Stimulated activated CD8-positive, alpha-beta memory T cell treated with anti-CD3 and anti-CD28 coated beads, Interleukin-7, amount 100 ng/mL, for 1 hour (primary cell): ENCODE measurements around the gene PRAMEF2.
"Not testable (repeated sequence)": the region's sequence is repeated elsewhere in the genome, so short reads cannot be mapped to it uniquely, and the experiment has no call there.

Source experiments
- DNase-seq, 2 donors: peaks; one replicate each; pipeline ENCODE4 v3.0.0-alpha.2; 2020; ENCODE audit warnings: low read depth in 2 of 2

The PRAMEF2 gene

GRCh38 chr1:12856786-12857185, at the start of gene PRAMEF2:
PRAMEF2 (plus strand) TSS chr1:12857086; CDS start chr1:12859010, 1,924 bp downstream.
- not testable (repeated sequence) for DNase-seq

- DNase-seq: no peak
Observed at GRCh38 chr1:12809933-12810332, 47.0 kb upstream of the PRAMEF2 start.

- DNase-seq: no peak
Observed at GRCh38 chr1:12810691-12811408, 46.0 kb upstream of the PRAMEF2 start.

GRCh38 chr1:12811409-12811784, 45.5 kb upstream of the PRAMEF2 start:
- DNase-seq: no peak

- not testable (repeated sequence) for DNase-seq
Observed at GRCh38 chr1:12819061-12819460, 37.8 kb upstream of the PRAMEF2 start.

GRCh38 chr1:12831310-12831709, 25.6 kb upstream of the PRAMEF2 start, which contains the start of gene PRAMEF11:
PRAMEF11 (minus strand) TSS chr1:12831410; CDS start chr1:12828789, 2,621 bp downstream.
- DNase-seq: not testable (repeated sequence)

GRCh38 chr1:12833251-12833650, 23.6 kb upstream of the PRAMEF2 start:
- DNase-seq: not testable (repeated sequence)

- not testable (repeated sequence) for DNase-seq
Observed at GRCh38 chr1:12848620-12849019, 8.3 kb upstream of the PRAMEF2 start, which contains the start of gene HNRNPCL1. HNRNPCL1 (minus strand) TSS chr1:12848720; CDS start chr1:12848289, 431 bp downstream.

- no peak for DNase-seq
Observed at GRCh38 chr1:12851779-12852178, 5.1 kb upstream of the PRAMEF2 start.

GRCh38 chr1:12863131-12863880, 6.4 kb downstream of the PRAMEF2 start:
- DNase-seq: not testable (repeated sequence)

- DNase-seq: not testable (repeated sequence)
Observed at GRCh38 chr1:12878453-12878852, 21.6 kb downstream of the PRAMEF2 start.

- DNase-seq: not testable (repeated sequence)
Observed at GRCh38 chr1:12886101-12886500, 29.2 kb downstream of the PRAMEF2 start, which contains the start of gene PRAMEF4. PRAMEF4 (minus strand) TSS chr1:12886201; CDS start chr1:12883394, 2,807 bp downstream.

GRCh38 chr1:12898170-12898569, 41.3 kb downstream of the PRAMEF2 start, which contains the start of gene PRAMEF10:
PRAMEF10 (minus strand) TSS chr1:12898270; CDS start chr1:12895847, 2,423 bp downstream.
- not testable (repeated sequence) for DNase-seq

- not testable (repeated sequence) for DNase-seq
Observed at GRCh38 chr1:12899186-12899585, 42.3 kb downstream of the PRAMEF2 start.

GRCh38 chr1:12903793-12904572, 47.1 kb downstream of the PRAMEF2 start:
- DNase-seq: not testable (repeated sequence)
